ENCODE results near the gene RPS6KA3.

- TF ChIP-seq, protein P1, sequence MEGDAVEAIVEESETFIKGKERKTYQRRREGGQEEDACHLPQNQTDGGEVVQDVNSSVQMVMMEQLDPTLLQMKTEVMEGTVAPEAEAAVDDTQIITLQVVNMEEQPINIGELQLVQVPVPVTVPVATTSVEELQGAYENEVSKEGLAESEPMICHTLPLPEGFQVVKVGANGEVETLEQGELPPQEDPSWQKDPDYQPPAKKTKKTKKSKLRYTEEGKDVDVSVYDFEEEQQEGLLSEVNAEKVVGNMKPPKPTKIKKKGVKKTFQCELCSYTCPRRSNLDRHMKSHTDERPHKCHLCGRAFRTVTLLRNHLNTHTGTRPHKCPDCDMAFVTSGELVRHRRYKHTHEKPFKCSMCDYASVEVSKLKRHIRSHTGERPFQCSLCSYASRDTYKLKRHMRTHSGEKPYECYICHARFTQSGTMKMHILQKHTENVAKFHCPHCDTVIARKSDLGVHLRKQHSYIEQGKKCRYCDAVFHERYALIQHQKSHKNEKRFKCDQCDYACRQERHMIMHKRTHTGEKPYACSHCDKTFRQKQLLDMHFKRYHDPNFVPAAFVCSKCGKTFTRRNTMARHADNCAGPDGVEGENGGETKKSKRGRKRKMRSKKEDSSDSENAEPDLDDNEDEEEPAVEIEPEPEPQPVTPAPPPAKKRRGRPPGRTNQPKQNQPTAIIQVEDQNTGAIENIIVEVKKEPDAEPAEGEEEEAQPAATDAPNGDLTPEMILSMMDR (IDR thresholded peaks at IDR 0.05), result no peak
- TF ChIP-seq POLR2A (IDR thresholded peaks at IDR 0.05), result no peak
These were observed 3.3 kb upstream of the RPS6KA3 start for GRCh38 chrX:20269848-20270561.

Data from uterus (tissue), 2 donors.